WTC11 (cell line): ENCODE results near the gene C6orf47. TPM values are rescaled to one million over a fixed set of nuclear protein-coding genes. Genes with fewer than 3 reads are reported as not detected.
A peak's percentile ranks its signal among the peaks of the same experiment; 100 is the strongest.

Experiments
- ATAC-seq: fragments of 200-7000 bp; cut with Tn5 transposase; 2 replicates; pipeline ENCODE4 v1.10.0; 2021; ENCODE audit warnings: mild to moderate bottlenecking, moderate library complexity
- CTCF ChIA-PET: fragments of 300-600 bp; sonication (Branson Sonifier 250); formaldehyde crosslinking; loops from one replicate; lab custom pipeline; 2021; ENCODE audit warnings: antibody characterized with exemption; lab: Charles Lee
- POLR2A ChIA-PET: fragments of 350-600 bp; sonication (Branson Sonifier 250); formaldehyde crosslinking; loops from one replicate; lab custom pipeline; 2021; ENCODE audit warnings: antibody characterized with exemption; lab: Charles Lee
- DNase-seq: peaks from one replicate; pipeline ENCODE4 v3.0.0; 2021; ENCODE audit warnings: low spot score
- H3K27ac Mint-ChIP-seq: 2 replicates; pipeline ENCODE4 v1.8.0; 2021; ENCODE audit warnings: mixed read lengths
- H3K27me3 Mint-ChIP-seq: 2 replicates; pipeline ENCODE4 v1.8.0; 2021; ENCODE audit warnings: low read depth, mild to moderate bottlenecking, moderate library complexity, mixed read lengths
- H3K36me3 Mint-ChIP-seq: 2 replicates; pipeline ENCODE4 v1.8.0; 2021; ENCODE audit warnings: mixed read lengths
- H3K4me1 Mint-ChIP-seq: 2 replicates; pipeline ENCODE4 v1.8.0; 2022; ENCODE audit warnings: mixed read lengths
- H3K4me3 Mint-ChIP-seq: 2 replicates; pipeline ENCODE4 v1.8.0; 2021; ENCODE audit warnings: mild to moderate bottlenecking, moderate library complexity, mixed read lengths
- H3K9me3 Mint-ChIP-seq: 2 replicates; pipeline ENCODE4 v1.8.0; 2021; ENCODE audit warnings: mixed read lengths
- AFF4 ChIP-seq: sonication (generic); formaldehyde crosslinking; IDR thresholded peaks from 2 replicates; pipeline ENCODE4 v1.8.1; 2023; ENCODE audit warnings: mild to moderate bottlenecking, missing genetic modification reagents, borderline replicate concordance
- ARID4B ChIP-seq: sonication (generic); formaldehyde crosslinking; IDR thresholded peaks from 2 replicates; pipeline ENCODE4 v1.8.0; 2023; ENCODE audit warnings: missing genetic modification reagents, mild to moderate bottlenecking, borderline replicate concordance
- ATF3 ChIP-seq: sonication (generic); formaldehyde crosslinking; conservative IDR thresholded peaks from 2 replicates; pipeline ENCODE4 v1.8.1; 2022; ENCODE audit warnings: mild to moderate bottlenecking, missing genetic modification reagents
- CBFB ChIP-seq: sonication (generic); formaldehyde crosslinking; IDR thresholded peaks from 2 replicates; pipeline ENCODE4 v1.8.1; 2022; ENCODE audit warnings: mild to moderate bottlenecking, low read depth, missing genetic modification reagents
- ESRRA ChIP-seq: sonication (generic); formaldehyde crosslinking; IDR thresholded peaks from 2 replicates; pipeline ENCODE4 v1.8.1; 2022; ENCODE audit warnings: mild to moderate bottlenecking, missing genetic modification reagents, borderline replicate concordance
- FOXK1 ChIP-seq: sonication (generic); formaldehyde crosslinking; IDR thresholded peaks from 2 replicates; pipeline ENCODE4 v1.8.0; 2022; ENCODE audit warnings: mild to moderate bottlenecking, moderate library complexity, missing genetic modification reagents
- GABPB1 ChIP-seq: sonication (generic); formaldehyde crosslinking; IDR thresholded peaks from 2 replicates; pipeline ENCODE4 v1.8.1; 2023; ENCODE audit warnings: mild to moderate bottlenecking, missing genetic modification reagents
- GTF2I ChIP-seq: fragments of 250-450 bp; sonication (Bioruptor Pico); conservative IDR thresholded peaks from 2 replicates; pipeline ENCODE4 v1.4.0; 2021; ENCODE audit warnings: mild to moderate bottlenecking
- HMGXB4 ChIP-seq: sonication (generic); formaldehyde crosslinking; IDR thresholded peaks from 2 replicates; pipeline ENCODE4 v1.8.1; 2023; ENCODE audit warnings: mild to moderate bottlenecking, moderate library complexity, missing genetic modification reagents
- JUN ChIP-seq: sonication (generic); formaldehyde crosslinking; IDR thresholded peaks from 2 replicates; pipeline ENCODE4 v1.8.0; 2023; ENCODE audit warnings: mild to moderate bottlenecking, missing genetic modification reagents
- KAT7 ChIP-seq: sonication (generic); formaldehyde crosslinking; IDR thresholded peaks from 2 replicates; pipeline ENCODE4 v1.8.1; 2023; ENCODE audit warnings: missing genetic modification reagents, mild to moderate bottlenecking, borderline replicate concordance
- SP1 ChIP-seq: sonication (generic); formaldehyde crosslinking; conservative IDR thresholded peaks from 2 replicates; pipeline ENCODE4 v1.8.1; 2022; ENCODE audit warnings: missing genetic modification reagents
- TEAD1 ChIP-seq: sonication (generic); formaldehyde crosslinking; IDR thresholded peaks from 2 replicates; pipeline ENCODE4 v1.8.0; 2022; ENCODE audit warnings: mild to moderate bottlenecking, missing genetic modification reagents
- ZBTB43 ChIP-seq: sonication (generic); formaldehyde crosslinking; IDR thresholded peaks from 2 replicates; pipeline ENCODE4 v1.8.1; 2023; ENCODE audit warnings: mild to moderate bottlenecking, missing genetic modification reagents
- ZNF232 ChIP-seq: sonication (generic); formaldehyde crosslinking; IDR thresholded peaks from 2 replicates; pipeline ENCODE4 v1.8.0; 2022; ENCODE audit warnings: mild to moderate bottlenecking, missing genetic modification reagents
- ZNF263 ChIP-seq: sonication (generic); formaldehyde crosslinking; IDR thresholded peaks from 2 replicates; pipeline ENCODE4 v1.8.1; 2022; ENCODE audit warnings: low read depth, mild to moderate bottlenecking, moderate library complexity, missing genetic modification reagents
- ZNF317 ChIP-seq: sonication (generic); formaldehyde crosslinking; IDR thresholded peaks from 2 replicates; pipeline ENCODE4 v1.8.1; 2023; ENCODE audit warnings: low read depth, mild to moderate bottlenecking, moderate library complexity, missing genetic modification reagents, borderline replicate concordance
- ZNF396 ChIP-seq: fragments of 250-450 bp; sonication (Bioruptor Pico); IDR thresholded peaks from 2 replicates; pipeline ENCODE4 v1.8.0; 2021; ENCODE audit warnings: mild to moderate bottlenecking, moderate library complexity, borderline replicate concordance
- total RNA-seq: library from RNA; stranded (reverse); gene quantifications from 3 replicates; pipeline ENCODE4 v1.2.3, GENCODE V29; 2021

The C6orf47 gene
- total RNA-seq, 1 experiment from 2014 or later = 16.3 TPM

GRCh38 chr6:31621991-31622390, 38.6 kb downstream of the C6orf47 start (continued):
- TF ChIP-seq ESRRA (no peak), ZNF396 (CRISPR knock-in tag) (no peak), GTF2I (CRISPR knock-in tag) (no peak), AFF4 (CRISPR knock-in tag) (no peak), FOXK1 (CRISPR knock-in tag) (no peak)

- ChIA-PET POLR2A (interaction anchor here (1.1 to 1.9 kb wide), 4 partner anchors 31 to 80 kb away, joined by 3 to 8 read pairs (median 8); partner anchors contain the start of genes ATP6V1G2, BAG6, C6orf47 and DDX39B), CTCF (interaction anchor here (0.6 to 2.1 kb wide), 5 partner anchors 23 to 186 kb away, joined by 4 to 16 read pairs (median 5); partner anchors contain the start of genes ATP6V1G2 and NFKBIL1)
- Mint-ChIP-seq H3K27ac (peak overlapping the region; percentile 95), H3K27me3 (no peaks in the 10 kb centered on the region; the same call in 1 of the 2 replicates), H3K9me3 (no peaks in the 10 kb centered on the region), H3K4me3 (peak overlapping the region; percentile 92), H3K4me1 (peaks cover 17% of the 10 kb centered on the region)
- DNase-seq = no peak
- ATAC-seq = no peak
- TF ChIP-seq ARID4B (CRISPR knock-in tag) (0 out of 2 replicates have a peak, but pooled peaks have one; percentile 13), SP1 (CRISPR knock-in tag) (no peak), JUN (no peak), ZNF263 (CRISPR knock-in tag) (no peak), GABPB1 (CRISPR knock-in tag) (0 out of 2 replicates have a peak, but pooled peaks have one; percentile 19)
- TF ChIP-seq, all 79 proteins: peak for 2
- H3K36me3 Mint-ChIP-seq = peaks cover 52% of the 10 kb centered on the region
These were observed 39.1 kb downstream of the C6orf47 start for GRCh38 chr6:31621320-31621939.

- DNase-seq (peak; percentile 78), ATAC-seq (peak; percentile 34)
- ChIA-PET CTCF (interaction anchor here (0.6 to 1.7 kb wide), 4 partner anchors 23 to 186 kb away, joined by 3 to 10 read pairs (median 4); no protein-coding TSS in a partner anchor), POLR2A (interaction anchor here (1.0 kb wide), 1 partner anchor 80 kb away, joined by 5 read pairs; the partner anchor contains the start of gene DDX39B)
- H3K27me3 Mint-ChIP-seq = no peaks in the 10 kb centered on the region; the same call in 1 of the 2 replicates
- H3K27ac Mint-ChIP-seq = peak within 1 kb of the TSS; percentile 100
- H3K4me3 Mint-ChIP-seq = peak within 1 kb of the TSS; percentile 92
- H3K4me1 Mint-ChIP-seq = peaks cover 23% of the 10 kb centered on the region
- peaks cover 45% of the 10 kb centered on the region for H3K36me3 Mint-ChIP-seq
- no peaks in the 10 kb centered on the region for H3K9me3 Mint-ChIP-seq
- TF ChIP-seq SP1 (CRISPR knock-in tag) = peak; percentile 62; the same call in 1 of the 2 replicates
- TF ChIP-seq TEAD1 (CRISPR knock-in tag) = 0 out of 2 replicates have a peak, but pooled peaks have one; percentile 49
- no peak for TF ChIP-seq CBFB
- TF ChIP-seq HMGXB4 (CRISPR knock-in tag) = peak; percentile 59
- 0 out of 2 replicates have a peak, but pooled peaks have one; percentile 15 for TF ChIP-seq ZNF317 (CRISPR knock-in tag)
- TF ChIP-seq ZNF232 = peak; percentile 62; the same call in 1 of the 2 replicates
- peak; percentile 77; the same call in 1 of the 2 replicates for TF ChIP-seq ZBTB43
- TF ChIP-seq KAT7 = peak; percentile 93; the same call in 1 of the 2 replicates
- no peak for TF ChIP-seq ATF3
These were observed 39.8 kb downstream of the C6orf47 start, which contains the start of gene PRRC2A for GRCh38 chr6:31620586-31621319. TSS of gene PRRC2A (plus strand) at chr6:31620715. CDS start at chr6:31622790, 2,075 bp downstream.
